Liver (tissue), 9 donors: ENCODE measurements around the gene SEC61B. TPM values are rescaled to one million over a fixed set of nuclear protein-coding genes. Genes with fewer than 3 reads are reported as not detected.

Source experiments
- DNase-seq: peaks from one replicate; pipeline ENCODE4 v3.0.0-alpha.2; 2017; ENCODE audit warnings: low spot score
- H3K27ac ChIP-seq, 2 donors: one replicate each; pipeline ENCODE4 v1.7.0; 2013; ENCODE audit warnings: inconsistent platforms in 2 of 2, low read length in 2 of 2, control low read depth in 1 of 2, low read depth in 1 of 2, mild to moderate bottlenecking in 1 of 2
- H3K27me3 ChIP-seq, 4 donors: one replicate each; pipeline versions ENCODE4 v1.6.1 to v1.7.0; 2013; ENCODE audit warnings: low read length in 3 of 4, inconsistent platforms in 1 of 4, mild to moderate bottlenecking in 1 of 4, moderate library complexity in 1 of 4; ENCODE audit not compliant: control insufficient read depth in 4 of 4, insufficient read depth in 4 of 4
- H3K36me3 ChIP-seq, 4 donors: one replicate each; pipeline versions ENCODE4 v1.6.1 to v1.7.0; 2013; ENCODE audit warnings: low read length in 3 of 4, mild to moderate bottlenecking in 3 of 4, low read depth in 1 of 4, moderate library complexity in 1 of 4; ENCODE audit not compliant: control insufficient read depth in 4 of 4, insufficient read depth in 3 of 4
- H3K4me1 ChIP-seq, 4 donors: one replicate each; pipeline versions ENCODE4 v1.6.1 to v1.7.0; 2013; ENCODE audit warnings: low read length in 3 of 4, mild to moderate bottlenecking in 3 of 4, moderate library complexity in 1 of 4; ENCODE audit not compliant: control insufficient read depth in 4 of 4, insufficient read depth in 4 of 4
- H3K4me3 ChIP-seq, 3 donors: one replicate each; pipeline versions ENCODE4 v1.6.1 to v1.7.0; 2013; ENCODE audit warnings: low read length in 3 of 3, control low read depth in 1 of 3, low read depth in 1 of 3, mild to moderate bottlenecking in 1 of 3
- H3K9ac ChIP-seq, 2 donors: one replicate each; pipeline ENCODE4 v1.7.0; 2013; ENCODE audit warnings: low read length in 2 of 2, mild to moderate bottlenecking in 2 of 2, moderate library complexity in 2 of 2, control low read depth in 1 of 2, low read depth in 1 of 2
- H3K9me3 ChIP-seq, 4 donors: one replicate each; pipeline versions ENCODE4 v1.6.1 to v1.7.0; 2013; ENCODE audit warnings: low read length in 3 of 4; ENCODE audit not compliant: control insufficient read depth in 4 of 4
- ATF3 ChIP-seq: IDR thresholded peaks from 2 replicates; pipeline ENCODE4 v1.6.1; 2016; ENCODE audit warnings: antibody characterized with exemption
- CTCF ChIP-seq: fragments of 150-350 bp; IDR thresholded peaks from 2 replicates; pipeline ENCODE4 v1.5.1; 2017; ENCODE audit warnings: improper control_type of control experiment, low read depth, low read length; ENCODE audit not compliant: missing input control
- EGR1 ChIP-seq, 2 donors: IDR thresholded peaks; 2 replicates each; pipeline ENCODE4 v1.6.1; 2016 to 2018; ENCODE audit warnings: antibody characterized with exemption in 2 of 2, low read depth in 2 of 2
- FOXA1 ChIP-seq: IDR thresholded peaks from 2 replicates; pipeline ENCODE4 v1.6.1; 2016; ENCODE audit warnings: antibody characterized with exemption
- FOXA2 ChIP-seq: IDR thresholded peaks from 2 replicates; pipeline ENCODE4 v1.6.1; 2016; ENCODE audit warnings: antibody characterized with exemption
- GABPA ChIP-seq, 2 donors: IDR thresholded peaks in 1 of 2; conservative IDR thresholded peaks in 1 of 2; 2 replicates each; pipeline ENCODE4 v1.6.1; 2016; ENCODE audit warnings: antibody characterized with exemption in 2 of 2, mild to moderate bottlenecking in 1 of 2, moderate library complexity in 1 of 2
- HNF4A ChIP-seq, 2 donors: conservative IDR thresholded peaks; 2 replicates each; pipeline ENCODE4 v1.6.1; 2016; ENCODE audit warnings: antibody characterized with exemption in 2 of 2, mild to moderate bottlenecking in 2 of 2
- HNF4G ChIP-seq: IDR thresholded peaks from 2 replicates; pipeline ENCODE4 v1.6.1; 2016; ENCODE audit warnings: antibody characterized with exemption
- JUND ChIP-seq, 2 donors: IDR thresholded peaks; 2 replicates each; pipeline ENCODE4 v1.6.1; 2016; ENCODE audit warnings: antibody characterized with exemption in 2 of 2
- NR2F2 ChIP-seq: IDR thresholded peaks from 2 replicates; pipeline ENCODE4 v1.6.1; 2016; ENCODE audit warnings: antibody characterized with exemption
- RAD21 ChIP-seq, 2 donors: IDR thresholded peaks; 2 replicates each; pipeline ENCODE4 v1.6.1; 2016; ENCODE audit warnings: antibody characterized with exemption in 2 of 2, mild to moderate bottlenecking in 2 of 2
- REST ChIP-seq: IDR thresholded peaks from 2 replicates; pipeline ENCODE4 v1.6.1; 2016; ENCODE audit warnings: antibody characterized with exemption, mild to moderate bottlenecking
- RXRA ChIP-seq, 2 donors: IDR thresholded peaks; 2 replicates each; pipeline ENCODE4 v1.6.1; 2017 to 2018; ENCODE audit warnings: antibody characterized with exemption in 2 of 2, mild to moderate bottlenecking in 1 of 2
- SP1 ChIP-seq: IDR thresholded peaks from 2 replicates; pipeline ENCODE4 v1.6.1; 2018; ENCODE audit warnings: antibody characterized with exemption, mild to moderate bottlenecking
- TAF1 ChIP-seq: conservative IDR thresholded peaks from 2 replicates; pipeline ENCODE4 v1.6.1; 2016; ENCODE audit warnings: antibody characterized with exemption, mild to moderate bottlenecking
- YY1 ChIP-seq: IDR thresholded peaks from 2 replicates; pipeline ENCODE4 v1.6.1; 2016; ENCODE audit warnings: antibody characterized with exemption, mild to moderate bottlenecking
- ZBTB33 ChIP-seq: IDR thresholded peaks from 2 replicates; pipeline ENCODE4 v1.6.1; 2016; ENCODE audit warnings: antibody characterized with exemption
- WGBS: extraction: QIAGEN DNeasy Blood & Tissue Kit; methylation state at CpG from one replicate; pipeline ENCODE4 v1.1.7; 2013; 5-methylcytosine and 5-hydroxymethylcytosine counted together
- polyA plus RNA-seq, 2 donors: library from polyadenylated mRNA; stranded (reverse) in 1 of 2; unstranded in 1 of 2; fragments of 200-250 nt in 1 of 2; fragments of >200 nt in 1 of 2; fragmentation: Nextera tagmentation in 1 of 2; extraction: Ambion mirVana in 1 of 2; gene quantifications; one replicate each; pipeline versions ENCODE4 v1.2.1 to v1.2.3, GENCODE V29; 2013 to 2015
- total RNA-seq, 2 donors: library from RNA; depleted of rRNA; stranded (reverse); fragments of >200 nt; gene quantifications; one replicate each; pipeline ENCODE4 v1.2.3, GENCODE V29; 2014
- TF ChIP-seq, protein P1 (sequence below): IDR thresholded peaks from 2 replicates; pipeline ENCODE4 v1.6.1; 2016; ENCODE audit warnings: antibody characterized with exemption
- donor health status: healthy.
- donor health status: healthy.
- donor health status: healthy.
- donor health status: healthy.
- donor health status: healthy.

Gene SEC61B
- total and polyA plus RNA-seq, 4 donors = 84.1 to 431 (median 228) TPM

DNA sequence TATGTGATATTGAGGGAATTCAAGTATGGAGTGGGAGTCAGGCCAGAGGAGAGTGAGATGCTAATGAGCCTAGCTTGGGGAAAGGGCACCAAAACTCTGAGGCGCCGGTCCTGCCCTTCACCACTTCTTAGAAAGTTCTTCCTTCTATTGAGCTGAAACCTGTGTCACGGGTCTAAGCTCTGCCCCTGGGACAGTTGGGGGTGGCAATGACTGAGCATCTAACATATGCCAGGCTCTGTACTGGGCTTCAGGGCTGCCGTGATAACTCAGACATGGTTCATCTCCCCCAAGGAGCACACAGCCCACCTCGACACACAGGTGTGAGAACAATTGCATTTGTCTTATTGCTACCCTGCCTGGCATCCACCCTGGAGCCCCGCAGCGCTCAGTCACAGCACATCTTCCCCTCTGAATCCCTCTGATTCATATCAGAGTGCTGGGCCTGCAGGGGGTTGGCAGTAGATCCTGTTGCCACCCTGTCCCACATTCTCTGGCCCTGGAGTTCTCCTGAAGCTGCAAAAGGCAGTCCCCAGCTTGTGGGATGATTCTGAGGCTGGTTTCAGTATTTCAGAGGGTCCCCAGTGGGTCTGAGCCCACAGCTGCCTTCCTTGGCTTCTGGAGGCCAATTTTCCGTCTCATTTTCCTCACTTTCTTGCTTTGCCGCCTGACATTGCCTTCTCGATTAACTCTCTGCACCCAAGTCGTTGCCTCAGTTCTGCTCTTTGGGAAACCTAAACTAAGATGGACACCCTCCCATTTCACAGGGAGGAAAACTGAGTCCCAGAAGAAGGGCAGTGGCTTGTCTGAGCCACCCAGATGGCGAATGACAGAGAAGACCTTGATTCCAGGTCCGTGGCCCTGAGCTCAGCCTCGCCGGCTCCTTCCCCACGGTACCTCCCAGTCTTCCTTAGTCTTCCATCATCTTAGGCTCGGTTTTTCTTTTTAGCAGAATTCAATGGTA, 42.9 kb upstream of the SEC61B start:
- DNase-seq = no peak
- Histone ChIP-seq H3K27me3 (no peaks in the 10 kb centered on the region), H3K9me3 (no peaks in the 10 kb centered on the region), H3K4me3 (no peak overlapping the region), H3K9ac (no peak overlapping the region), H3K36me3 (no peaks in the 10 kb centered on the region), H3K27ac (no peak overlapping the region), H3K4me1 (no peaks in the 10 kb centered on the region)
- no peak for TF ChIP-seq FOXA1
- TF ChIP-seq, protein P1, sequence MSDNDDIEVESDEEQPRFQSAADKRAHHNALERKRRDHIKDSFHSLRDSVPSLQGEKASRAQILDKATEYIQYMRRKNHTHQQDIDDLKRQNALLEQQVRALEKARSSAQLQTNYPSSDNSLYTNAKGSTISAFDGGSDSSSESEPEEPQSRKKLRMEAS = no peak
- no peak for TF ChIP-seq RXRA (IDR thresholded peaks at IDR 0.05)
- TF ChIP-seq RAD21 (IDR thresholded peaks at IDR 0.05) = no peak
- no peak for TF ChIP-seq GABPA (IDR thresholded peaks at IDR 0.05 in 1 of 2, conservative IDR thresholded peaks at IDR 0.05 in 1 of 2)
- no peak for TF ChIP-seq EGR1 (IDR thresholded peaks at IDR 0.05; ENCODE audit: low read depth in 2 of 2)
- no peak for TF ChIP-seq NR2F2
- no peak for TF ChIP-seq JUND (IDR thresholded peaks at IDR 0.05)
- TF ChIP-seq HNF4G = no peak
- TF ChIP-seq CTCF = no peak
- no peak for TF ChIP-seq YY1
- no peak for TF ChIP-seq HNF4A (conservative IDR thresholded peaks at IDR 0.05)
- TF ChIP-seq FOXA2 = no peak
- no peak for TF ChIP-seq TAF1
- TF ChIP-seq REST = no peak
- no peak for TF ChIP-seq SP1
- no peak for TF ChIP-seq ZBTB33
- no peak for TF ChIP-seq ATF3
- 92% methylated on average over 17 of the region's 17 CpGs for WGBS
